GM19452 (cell line): Measurements from ENCODE around the gene KCNJ11.

ENCODE experiments used
- ATAC-seq: cut with Tn5 transposase; IDR thresholded peaks from one replicate; pipeline ENCODE4 v1.9.1; 2021; ENCODE audit not compliant: unreplicated experiment

The KCNJ11 gene

DNA sequence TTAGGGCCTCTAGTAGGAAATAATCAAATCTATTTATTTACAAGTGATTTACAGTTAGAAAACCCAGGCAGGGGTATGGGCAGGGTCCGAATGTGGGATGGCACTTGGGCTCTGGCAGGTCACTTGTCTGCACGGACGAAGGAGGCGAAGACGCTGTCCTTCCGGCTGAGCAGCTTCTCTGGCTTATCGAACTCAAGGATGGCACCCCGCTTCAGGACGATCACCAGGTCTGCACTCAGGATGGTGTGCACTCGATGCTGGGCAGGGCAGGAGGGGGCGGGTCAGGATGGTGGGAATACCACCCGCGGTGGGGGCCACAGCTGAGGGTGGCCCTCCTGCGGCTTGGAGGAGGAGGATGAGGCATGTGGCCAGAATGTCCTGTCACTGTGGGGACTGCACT, 4.4 kb upstream of the KCNJ11 start:
- ATAC-seq, result no peak

DNA sequence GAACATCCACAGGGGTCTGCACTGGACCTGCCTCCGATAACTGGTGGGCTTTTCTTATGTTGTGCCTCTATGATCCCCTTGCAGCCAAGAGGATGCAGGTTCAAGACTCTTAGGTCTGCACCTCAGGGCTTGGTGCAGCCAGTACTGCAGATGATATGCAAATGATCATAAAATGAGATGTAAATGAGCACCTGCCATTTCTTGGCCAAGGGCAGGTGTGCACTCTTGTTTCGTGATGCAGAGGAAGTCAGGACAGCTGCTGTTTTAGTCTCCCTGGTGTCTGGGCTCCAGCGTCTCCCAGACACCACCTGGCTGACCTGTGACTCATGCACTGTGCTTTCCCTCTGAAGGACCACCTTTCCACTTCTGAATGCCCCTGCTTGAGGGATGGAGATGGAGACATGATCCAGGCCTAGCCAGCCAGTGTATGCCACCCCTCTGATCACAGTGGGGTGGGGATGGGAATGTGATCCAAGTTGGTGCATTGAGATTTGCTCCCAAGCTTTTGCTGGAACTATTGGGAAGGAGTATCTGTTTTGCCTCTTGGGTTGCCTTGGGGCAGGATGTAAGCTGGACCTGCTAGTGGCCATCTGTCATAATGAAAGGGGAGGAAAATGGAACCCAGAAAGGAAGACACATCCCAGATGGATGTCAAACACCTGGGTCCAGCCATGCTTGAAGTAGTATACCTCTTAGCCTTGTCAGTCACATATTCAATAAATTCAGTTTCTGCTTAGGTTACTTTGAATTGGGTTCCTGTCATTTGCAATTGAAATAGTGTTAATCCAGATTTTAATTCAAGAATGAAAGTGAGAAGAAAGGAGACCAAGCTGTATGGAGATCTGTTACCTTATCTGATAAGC, 3.3 kb upstream of the KCNJ11 start:
- ATAC-seq, result no peak

DNA sequence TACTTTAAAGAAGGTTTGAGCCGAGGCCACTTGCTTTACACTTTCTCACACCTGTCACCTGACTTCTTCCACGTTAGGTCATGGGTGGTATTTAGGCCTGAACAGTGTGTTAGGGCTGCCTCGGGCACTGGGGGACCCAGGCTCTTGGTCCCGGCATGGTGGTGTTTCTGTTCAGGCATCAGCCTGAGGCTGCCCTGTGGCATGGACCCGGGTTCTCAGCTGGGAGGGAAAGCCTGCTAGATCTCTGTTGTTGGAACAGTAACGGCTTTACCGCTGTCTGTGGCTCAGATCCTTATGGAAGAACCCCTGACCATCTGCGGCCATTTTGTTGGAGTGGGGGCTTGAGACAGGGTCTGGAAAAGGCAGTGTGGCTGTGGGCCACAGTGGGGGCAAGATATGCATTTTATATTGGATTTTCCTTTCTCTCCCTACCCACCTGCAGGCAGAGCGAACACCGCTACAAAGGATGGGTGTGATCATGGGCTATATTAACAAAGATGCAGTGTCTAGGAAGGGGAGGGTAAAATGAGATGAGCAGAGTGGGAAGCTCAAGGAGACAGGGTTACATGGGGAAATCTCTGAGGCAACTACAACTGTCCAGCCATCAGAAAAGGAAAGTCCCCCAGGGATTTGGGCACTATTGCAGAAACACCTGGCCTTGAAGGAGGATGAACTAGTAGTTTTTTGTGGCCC, 1.6 kb upstream of the KCNJ11 start:
- ATAC-seq, result no peak

DNA sequence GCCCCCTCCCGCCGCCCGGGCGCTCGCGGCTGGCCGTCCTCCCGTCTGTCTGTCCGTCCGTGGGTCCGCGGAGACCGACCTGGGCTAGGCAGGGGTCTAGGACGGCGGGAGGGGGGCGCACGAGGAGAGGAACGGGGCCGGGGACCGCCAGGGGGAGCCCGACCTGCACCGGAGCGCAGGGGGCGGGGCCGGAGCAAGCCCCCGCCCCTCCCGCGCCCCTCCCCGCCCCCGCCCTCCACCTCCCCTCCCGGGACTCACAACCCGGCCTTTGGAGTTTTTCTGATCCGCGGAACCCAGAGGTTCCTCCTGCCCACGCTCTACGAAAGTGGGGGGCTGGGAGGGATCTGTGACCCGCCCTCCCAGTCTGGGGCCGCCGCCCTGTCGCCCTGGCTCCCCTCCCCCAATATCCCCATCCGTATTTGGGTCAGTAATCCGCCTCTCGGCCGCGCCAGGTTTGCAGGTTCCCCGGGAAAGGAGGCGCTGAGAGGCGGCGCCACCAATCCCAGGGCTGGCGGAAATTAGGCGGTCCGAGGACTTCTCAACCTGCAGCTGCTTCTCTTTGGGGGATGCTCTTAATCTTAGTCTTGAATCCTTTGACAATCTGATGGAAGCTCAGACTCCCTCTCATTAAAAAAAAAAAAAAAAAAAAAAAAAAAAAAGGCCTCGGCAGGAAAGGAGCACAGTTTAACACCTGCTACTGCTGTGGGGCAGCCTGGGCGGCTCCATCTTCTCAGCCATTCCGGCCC, 925 bp upstream of the KCNJ11 start:
- peak; percentile 50 for ATAC-seq

DNA sequence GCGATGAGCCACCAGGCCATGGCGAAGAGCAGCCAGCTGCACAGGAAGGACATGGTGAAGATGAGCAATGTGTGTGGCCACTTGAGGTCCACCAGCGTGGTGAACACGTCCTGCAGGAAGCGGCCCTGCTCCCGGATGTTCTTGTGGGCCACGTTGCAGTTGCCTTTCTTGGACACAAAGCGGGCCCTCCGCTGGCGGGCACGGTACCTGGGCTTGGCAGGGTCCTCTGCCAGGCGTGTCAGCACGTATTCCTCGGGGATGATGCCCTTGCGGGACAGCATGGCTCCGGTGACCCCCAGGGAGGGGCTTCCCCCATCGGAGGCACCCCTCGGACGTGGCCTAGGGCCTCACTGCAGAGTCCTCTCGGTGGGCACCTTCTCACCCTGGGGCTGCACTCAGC, 648 bp downstream of the KCNJ11 start:
- ATAC-seq, result no peak

DNA sequence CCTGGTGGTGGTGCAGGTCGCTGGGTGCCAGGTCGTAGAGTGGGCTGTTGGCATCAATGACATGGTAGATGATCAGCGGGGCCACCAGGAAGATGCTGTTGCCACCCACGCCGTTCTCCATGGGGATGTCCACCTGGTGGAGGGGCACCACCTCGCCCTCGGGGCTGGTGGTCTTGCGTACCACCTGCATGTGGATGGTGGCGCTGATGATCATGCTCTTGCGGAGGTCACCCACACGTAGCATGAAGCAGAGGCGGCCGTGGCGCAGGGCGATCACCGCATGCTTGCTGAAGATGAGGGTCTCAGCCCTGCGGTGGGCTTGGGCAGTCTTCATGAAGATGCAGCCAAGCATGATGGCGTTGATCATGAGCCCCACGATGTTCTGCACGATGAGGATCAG, 1.2 kb downstream of the KCNJ11 start:
- ATAC-seq, result no peak

DNA sequence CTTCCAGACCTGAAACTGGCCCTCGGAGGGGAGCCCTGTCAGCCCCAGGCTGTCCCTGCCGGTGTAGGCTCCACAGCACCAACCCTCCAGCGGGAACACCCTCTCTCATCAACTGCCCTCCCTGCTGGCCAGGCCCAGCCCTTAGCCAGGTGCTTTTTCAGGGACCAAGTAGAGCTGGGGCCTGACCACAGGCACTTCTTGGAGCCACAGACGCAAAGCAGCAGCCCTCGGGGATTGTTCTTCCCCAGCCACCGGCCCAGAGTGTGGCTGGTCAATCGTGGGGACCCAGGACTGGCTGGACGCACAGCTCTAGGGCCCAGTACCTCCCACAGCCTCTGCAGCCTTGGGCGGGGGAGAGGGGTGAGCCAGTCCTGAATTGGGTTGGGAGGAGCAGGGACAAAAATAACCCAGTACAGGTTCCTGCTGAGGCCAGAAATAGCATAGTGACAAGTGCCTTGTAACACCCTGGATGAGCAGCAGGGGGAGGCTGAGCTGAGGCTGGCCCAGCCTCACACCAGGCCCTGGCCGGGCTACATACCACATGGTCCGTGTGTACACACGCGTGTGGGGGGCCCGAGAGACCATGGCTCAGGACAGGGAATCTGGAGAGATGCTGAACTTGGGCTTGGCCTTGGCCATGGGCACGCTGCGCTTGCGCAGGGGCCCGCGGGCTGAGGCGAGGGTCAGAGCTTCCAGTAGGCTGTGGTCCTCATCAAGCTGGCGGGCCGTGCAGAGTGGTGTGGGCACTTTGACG, 2.0 kb downstream of the KCNJ11 start:
- peak; percentile 54 for ATAC-seq

DNA sequence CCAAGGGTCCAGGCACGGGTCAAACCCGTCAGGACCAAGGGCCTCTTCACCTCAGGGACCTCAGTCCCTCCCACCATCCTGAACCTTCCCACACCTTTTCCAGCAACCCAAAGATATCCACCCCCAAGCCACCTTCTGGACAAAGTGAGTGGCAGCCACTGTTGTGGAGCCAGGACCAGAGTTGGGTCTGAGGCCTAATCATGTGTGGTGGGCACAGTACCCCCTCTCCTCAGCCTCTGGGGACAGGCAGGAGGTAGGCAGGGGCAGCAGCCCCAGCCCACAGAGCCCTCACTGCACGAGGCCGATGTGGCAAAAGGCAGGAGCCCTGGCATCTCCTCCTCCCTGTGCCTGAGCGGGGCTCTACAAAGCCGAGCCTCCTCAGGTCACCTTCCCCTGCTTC, 2.5 kb downstream of the KCNJ11 start:
- ATAC-seq, result no peak

DNA sequence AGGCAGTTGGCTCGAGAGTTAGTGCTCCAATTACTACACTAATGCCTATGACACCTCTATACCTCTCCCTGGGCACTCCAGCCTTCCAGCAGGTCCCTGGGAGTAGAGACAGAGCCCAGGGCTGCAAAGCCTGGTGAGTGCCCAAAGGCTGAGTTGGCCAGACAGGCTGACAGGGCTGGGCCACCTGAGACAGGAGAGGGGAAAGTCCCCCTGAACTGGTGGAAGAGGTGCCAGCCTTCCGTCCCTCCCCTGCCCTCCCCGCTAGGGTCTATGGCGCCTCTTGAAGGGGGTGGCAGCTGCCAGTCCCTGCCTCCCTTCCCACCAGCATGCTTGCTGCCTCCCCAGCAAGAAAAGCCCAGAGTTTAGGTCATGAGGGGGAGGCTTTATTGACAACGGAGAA, 3.0 kb downstream of the KCNJ11 start:
- no peak for ATAC-seq

DNA sequence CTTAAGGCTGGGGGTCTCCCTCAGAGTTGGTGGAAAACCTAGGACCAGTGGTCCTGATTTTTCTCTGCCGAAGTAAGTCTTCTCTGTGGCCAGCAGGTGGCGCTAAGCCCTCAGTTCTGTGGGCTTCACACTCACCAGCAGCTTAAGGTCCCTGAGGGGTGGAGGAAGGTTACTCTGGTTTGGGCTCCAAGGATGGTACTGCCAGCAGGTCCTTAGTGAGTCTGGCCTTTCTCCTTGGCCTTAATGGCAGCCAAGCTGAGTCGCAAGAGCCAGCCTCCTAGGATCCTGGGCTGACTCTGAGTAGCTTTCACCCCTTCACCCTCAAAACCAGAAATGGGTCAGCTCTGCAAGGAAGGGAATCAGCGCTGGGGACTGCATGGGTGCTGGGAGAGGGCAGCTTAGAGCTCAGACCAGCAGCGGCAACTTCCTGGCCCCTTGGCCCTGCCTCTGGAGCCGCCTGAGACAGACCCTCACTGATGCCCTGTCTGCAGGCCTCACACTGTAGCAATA, 4.4 kb downstream of the KCNJ11 start:
- no peak for ATAC-seq

DNA sequence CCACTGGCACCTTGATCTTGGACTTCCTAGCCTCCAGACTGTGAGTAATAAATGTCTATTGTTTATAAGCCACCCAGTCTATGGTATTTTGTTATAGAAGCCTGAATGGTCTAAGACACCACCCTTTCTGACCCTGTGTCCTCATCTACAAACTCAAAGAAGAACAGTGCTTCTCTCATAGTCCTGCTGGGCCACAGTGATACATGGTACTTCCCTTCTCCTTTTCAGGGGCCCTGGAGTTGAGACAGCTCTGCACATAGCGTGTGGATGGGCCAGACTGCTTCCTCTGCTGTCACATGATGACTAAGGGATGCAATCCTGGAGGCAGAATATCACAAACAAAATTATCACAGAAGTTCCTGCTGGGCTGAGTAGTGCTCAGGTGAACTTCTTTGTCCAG, 5.0 kb downstream of the KCNJ11 start:
- no peak for ATAC-seq

DNA sequence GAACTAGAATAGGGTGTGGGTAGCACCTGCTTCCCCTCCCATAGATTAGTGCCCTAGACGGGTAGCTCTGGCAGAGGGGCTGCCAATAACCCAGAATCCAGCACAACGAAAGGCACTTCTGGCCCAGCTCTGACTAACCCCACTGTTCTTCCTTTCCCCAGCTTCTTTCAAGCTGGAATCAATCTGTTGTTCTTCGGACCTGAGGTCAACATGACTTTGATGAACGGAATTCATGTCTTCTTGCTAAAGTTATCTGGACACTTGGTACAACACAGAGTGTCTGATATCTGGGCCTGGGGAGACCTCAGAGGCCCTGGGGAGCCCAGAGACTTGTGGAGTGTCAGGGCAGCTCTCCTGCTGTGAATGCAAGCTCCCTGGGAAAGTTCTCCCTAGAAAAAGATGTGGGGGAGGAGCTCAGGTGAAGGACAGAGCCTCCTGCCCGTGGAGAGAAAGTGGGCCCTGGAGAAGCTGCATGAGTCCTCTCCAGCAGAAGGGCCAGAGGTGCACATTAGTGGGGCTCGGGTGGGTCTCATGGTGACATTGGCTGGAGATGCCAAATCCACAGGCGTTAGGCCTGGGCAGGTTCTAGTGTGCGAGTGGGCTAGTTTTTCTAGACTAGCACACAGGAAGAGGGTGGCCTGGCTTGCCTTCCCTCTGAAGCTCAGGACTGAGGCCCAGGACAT, 6.3 kb downstream of the KCNJ11 start:
- ATAC-seq, result no peak

DNA sequence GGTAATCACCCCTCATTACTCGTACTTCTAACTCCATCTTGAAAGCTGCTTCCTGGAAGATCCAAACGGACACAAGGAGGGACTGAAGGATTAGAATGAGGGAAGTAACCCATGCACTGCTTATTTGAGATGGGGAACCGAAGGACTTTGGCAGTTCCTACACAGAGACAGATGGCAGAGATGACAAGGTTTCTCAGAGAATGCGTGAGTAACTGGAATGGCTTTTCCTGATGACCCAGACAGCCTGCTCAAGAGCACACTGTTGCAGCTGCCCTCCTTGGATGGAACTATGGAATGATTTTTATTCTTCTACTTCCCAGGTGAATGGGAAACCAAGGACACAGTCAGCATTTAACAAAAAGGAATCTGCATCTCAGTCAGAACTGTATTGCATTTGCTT, 7.3 kb downstream of the KCNJ11 start:
- no peak for ATAC-seq

DNA sequence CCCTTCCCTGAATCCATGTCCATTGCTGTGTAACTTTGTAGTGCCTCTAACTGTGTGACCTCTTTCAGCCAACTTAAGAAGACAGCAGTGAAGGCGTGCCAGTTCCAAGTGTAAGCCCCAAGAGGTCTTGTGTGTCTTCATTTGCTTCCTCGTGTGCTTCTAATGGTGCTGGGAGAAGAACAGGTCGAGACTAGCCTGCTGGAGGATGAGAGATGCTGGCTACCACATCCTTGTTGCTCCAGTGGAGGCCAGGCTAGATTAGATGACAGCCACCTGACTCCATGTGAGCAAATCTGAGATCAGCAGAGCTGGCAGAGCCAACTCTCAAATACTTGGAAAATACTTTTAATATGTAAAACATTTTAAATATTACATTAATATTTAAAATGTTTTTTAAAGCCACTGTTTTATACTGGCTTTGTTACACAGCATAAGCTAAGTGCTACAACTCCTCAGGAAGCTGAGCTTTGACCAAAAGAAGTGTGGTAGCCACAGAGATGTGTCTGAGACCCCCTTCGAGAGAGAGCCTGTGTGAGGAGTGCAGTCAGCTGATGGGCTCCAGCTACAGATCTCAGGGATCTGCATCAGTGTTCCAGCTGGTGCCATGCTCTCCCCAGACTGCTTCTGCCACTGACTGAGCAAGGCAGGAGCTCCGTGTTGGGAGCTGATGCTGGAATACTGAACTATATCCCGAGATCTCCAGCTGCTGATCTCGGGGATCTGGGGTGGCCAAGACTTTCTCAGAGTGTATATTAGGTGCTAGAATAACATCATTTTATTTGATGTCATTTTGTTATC, 8.9 kb downstream of the KCNJ11 start:
- no peak for ATAC-seq

DNA sequence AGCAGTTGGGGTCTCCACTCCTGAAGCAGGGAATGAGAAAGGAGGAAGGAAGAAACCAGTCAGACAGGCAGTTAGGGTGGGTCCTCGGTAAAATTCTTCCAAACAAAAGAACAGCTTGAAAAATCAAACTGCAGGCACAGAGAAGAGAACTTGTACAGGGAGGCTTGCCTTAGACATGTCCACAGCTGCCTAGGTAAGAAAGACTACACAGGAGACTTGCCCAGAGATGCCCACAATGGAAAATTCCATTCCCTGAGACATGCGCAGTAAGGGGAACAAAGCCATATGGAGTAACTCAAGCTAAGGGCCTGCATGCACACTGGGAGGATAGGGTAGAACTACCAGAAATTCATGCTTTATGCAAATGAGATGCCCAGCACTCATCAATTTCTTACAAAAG, 9.8 kb downstream of the KCNJ11 start:
- no peak for ATAC-seq

DNA sequence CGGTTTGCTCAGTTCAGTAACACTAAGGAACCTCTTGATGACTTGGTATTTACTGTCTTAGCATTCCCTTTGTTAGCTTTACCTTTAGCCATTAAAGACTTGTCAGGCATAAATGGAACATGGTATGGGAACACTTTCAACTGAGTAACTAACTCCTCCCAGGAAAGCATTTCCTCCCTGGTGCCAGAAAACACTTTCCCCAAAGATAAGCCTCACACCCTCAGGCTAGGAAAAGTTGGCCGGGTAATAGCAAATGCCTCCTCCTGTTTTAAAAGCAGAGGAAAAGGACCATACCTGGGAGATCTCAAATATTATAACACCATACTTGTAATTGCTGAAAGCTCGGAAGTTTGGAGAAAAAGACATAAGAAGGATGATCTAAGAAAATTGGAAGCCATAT, 12.0 kb downstream of the KCNJ11 start:
- ATAC-seq, result no peak

DNA sequence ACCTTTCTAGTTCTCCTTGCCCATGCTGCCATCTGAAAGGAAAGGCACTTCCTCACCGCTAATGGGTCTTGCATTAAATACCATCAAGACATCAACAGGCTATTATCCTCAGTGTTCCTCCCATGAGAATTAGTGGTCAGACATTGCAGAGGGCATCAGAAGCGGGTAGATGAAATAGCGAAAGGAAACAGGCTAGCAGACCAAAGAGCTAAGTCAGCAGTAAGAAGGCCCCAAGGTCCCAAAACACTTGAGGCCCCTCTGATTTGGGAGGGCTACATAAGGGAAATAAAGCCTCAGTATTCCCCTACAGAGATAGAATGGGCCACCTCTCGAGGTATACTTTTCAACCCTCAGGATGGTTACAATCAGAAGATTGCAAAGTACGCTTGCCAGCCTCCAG, 12.9 kb downstream of the KCNJ11 start:
- ATAC-seq, result no peak

DNA sequence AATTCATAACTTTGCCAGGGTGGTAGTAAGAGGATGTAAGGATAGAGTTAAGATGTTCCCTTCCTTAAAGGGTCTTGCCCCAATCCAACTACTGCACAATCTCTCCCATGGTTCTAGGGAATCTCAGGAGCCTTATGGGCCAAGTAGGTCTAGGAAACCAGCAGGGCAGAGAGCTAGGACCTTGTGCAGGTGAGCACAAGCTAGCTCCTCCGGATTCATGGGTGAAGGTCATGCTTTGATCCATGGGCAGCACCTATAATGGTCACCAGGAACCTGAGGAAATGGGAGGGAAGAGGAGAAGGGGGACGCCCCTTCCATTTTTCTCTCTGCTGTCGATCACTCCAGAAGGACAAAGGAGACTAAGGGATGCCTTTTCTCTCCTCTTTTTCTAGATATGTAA, 16.8 kb downstream of the KCNJ11 start:
- ATAC-seq, result no peak

DNA sequence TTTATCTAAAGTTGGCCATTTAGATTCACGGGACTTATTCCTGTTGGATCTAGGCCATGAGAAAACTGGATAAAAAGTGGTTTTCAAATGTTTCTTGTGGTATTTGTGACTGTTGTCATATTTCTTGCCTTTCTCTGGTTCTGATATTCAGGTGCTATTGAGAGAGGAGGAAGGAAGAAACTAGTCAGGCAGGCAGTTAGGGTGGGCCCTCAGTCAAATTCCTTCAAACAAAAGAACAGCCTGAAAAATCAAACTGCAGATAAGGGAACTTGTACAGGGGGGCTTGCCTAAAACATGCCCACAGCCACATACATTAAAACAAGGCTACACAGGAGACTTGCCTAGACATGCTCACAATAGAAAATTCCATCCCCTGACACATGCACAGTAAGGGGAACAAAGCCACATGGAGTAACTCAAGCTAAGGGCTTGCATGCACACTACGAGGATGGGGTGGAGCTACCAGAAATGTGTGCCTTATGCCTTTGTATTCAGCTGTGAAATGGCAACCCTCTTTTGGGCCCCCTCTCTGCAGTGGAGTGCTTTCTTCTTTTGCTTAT, 18.7 kb downstream of the KCNJ11 start:
- ATAC-seq, result no peak
